ENCODE data around the gene ESYT2.

GRCh38 chr7:158726277-158726807 lies 103.0 kb downstream of the ESYT2 start:
- TF ChIP-seq EP300 (IDR thresholded peaks at IDR 0.05) = no peak
- TF ChIP-seq CTCF (IDR thresholded peaks at IDR 0.05) = no peak
- TF ChIP-seq POLR2A (IDR thresholded peaks at IDR 0.05) = no peak
- TF ChIP-seq POLR2AphosphoS5 (IDR thresholded peaks at IDR 0.05) = no peak
